ENCODE data around the gene LMBRD1.

- no peak for TF ChIP-seq ZNF274 (IDR thresholded peaks at IDR 0.05; ENCODE audit: low read depth, low read length)
- no peak for TF ChIP-seq YY1 (IDR thresholded peaks at IDR 0.05; ENCODE audit: insufficient read depth, insufficient read length)
- no peak for TF ChIP-seq SUZ12 (IDR thresholded peaks at IDR 0.05; ENCODE audit: extremely low read depth, insufficient read depth, insufficient read length)
Measured at GRCh38 chr6:69699655-69700054, 97.2 kb downstream of the LMBRD1 start.

All from NT2/D1 (cell line).